SU-DHL-6 (cell line): ENCODE results near the gene STEAP3.

Source experiments
- H2AFZ ChIP-seq: fragments of 200-600 bp; sonication (generic); 2 replicates; pipeline ENCODE4 v1.6.1; 2014; ENCODE audit warnings: low read depth, mild to moderate bottlenecking, moderate library complexity, mixed read lengths, antibody characterized with exemption, low read length; ENCODE audit not compliant: severe bottlenecking
- H3F3A ChIP-seq: fragments of 200-600 bp; shearing (Covaris generic); 2 replicates; pipeline ENCODE4 v1.6.0; 2016; ENCODE audit warnings: antibody characterized with exemption, mild to moderate bottlenecking; ENCODE audit not compliant: insufficient read depth
- H3K27ac ChIP-seq: fragments of 200-600 bp; sonication (generic); 2 replicates; pipeline ENCODE4 v1.5.1; 2016; ENCODE audit warnings: low read depth, mild to moderate bottlenecking, low read length, moderate library complexity, mixed read lengths
- H3K27me3 ChIP-seq: fragments of 200-600 bp; sonication (generic), shearing (Covaris generic); 2 replicates; pipeline ENCODE4 v1.6.0; 2014; ENCODE audit warnings: mild to moderate bottlenecking, low read length
- H3K36me3 ChIP-seq: fragments of 200-600 bp; sonication (generic); 2 replicates; pipeline ENCODE4 v1.6.1; 2014; ENCODE audit warnings: mild to moderate bottlenecking, low read length, mixed read lengths
- H3K4me2 ChIP-seq: fragments of 300-600, 200-600 bp; shearing (Covaris generic), sonication (generic); 2 replicates; pipeline ENCODE4 v1.6.0; 2014; ENCODE audit warnings: low read length, low read depth, mild to moderate bottlenecking; ENCODE audit not compliant: poor library complexity, severe bottlenecking
- H3K4me3 ChIP-seq: fragments of 200-600 bp; sonication (generic); 2 replicates; pipeline ENCODE4 v1.5.1; 2014; ENCODE audit warnings: antibody characterized with exemption, low read length, mild to moderate bottlenecking, mixed read lengths; ENCODE audit not compliant: insufficient read depth, poor library complexity, severe bottlenecking
- H3K79me2 ChIP-seq: fragments of 200-600 bp; sonication (generic); 2 replicates; pipeline ENCODE4 v1.6.1; 2014; ENCODE audit warnings: mild to moderate bottlenecking, low read length, moderate library complexity; ENCODE audit not compliant: insufficient read depth
- H3K9ac ChIP-seq: fragments of 200-600 bp; sonication (generic); 2 replicates; pipeline ENCODE4 v1.7.0; 2014; ENCODE audit warnings: mild to moderate bottlenecking, low read length
- H3K9me2 ChIP-seq: fragments of 200-600 bp; sonication (generic); replicated peaks from 2 replicates; pipeline ENCODE4 v1.6.1; 2014; ENCODE audit warnings: low read length; ENCODE audit not compliant: insufficient read depth
- H3K9me3 ChIP-seq: fragments of 200-600 bp; sonication (generic); 2 replicates; pipeline ENCODE4 v1.6.1; 2014; ENCODE audit warnings: low read length, mixed read lengths; ENCODE audit not compliant: insufficient read depth
- H4K20me1 ChIP-seq: fragments of 200-600 bp; sonication (generic); 2 replicates; pipeline ENCODE4 v1.6.1; 2014; ENCODE audit warnings: low read depth, mild to moderate bottlenecking, antibody characterized with exemption, low read length, moderate library complexity, mixed read lengths
- CTCF ChIP-seq: fragments of 200-600 bp; sonication (generic); IDR thresholded peaks from one replicate; pipeline ENCODE4 v1.5.1; 2017; ENCODE audit warnings: antibody characterized with exemption, mild to moderate bottlenecking, low read length, moderate library complexity; ENCODE audit not compliant: insufficient read depth, poor library complexity, severe bottlenecking
- EZH2phosphoT487 ChIP-seq: fragments of 200-600 bp; sonication (generic), shearing (Covaris generic); conservative IDR thresholded peaks from 2 replicates; pipeline ENCODE4 v1.6.1; 2018; ENCODE audit warnings: mild to moderate bottlenecking, antibody characterized with exemption, low read length, moderate library complexity, mixed read lengths

Gene STEAP3

GRCh38 chr2:119294671-119295070, 71.0 kb downstream of the STEAP3 start:
- H3K27me3 ChIP-seq: no peaks in the 10 kb centered on the region
- H2AFZ ChIP-seq: no peak overlapping the region
- H3K9ac ChIP-seq: no peak overlapping the region
- no peaks in the 10 kb centered on the region for H3K36me3 ChIP-seq
- H3K4me2 ChIP-seq: no peak overlapping the region
- H3K9me2 ChIP-seq: no peaks in the 10 kb centered on the region
- H3K4me3 ChIP-seq: no peak overlapping the region
- H3K79me2 ChIP-seq: no peaks in the 10 kb centered on the region
- no peak for TF ChIP-seq CTCF
- TF ChIP-seq EZH2phosphoT487: no peak
- H3K9me3 ChIP-seq: no peaks in the 10 kb centered on the region
- no peaks in the 10 kb centered on the region for H4K20me1 ChIP-seq
- H3F3A ChIP-seq: no peaks in the 10 kb centered on the region
- H3K27ac ChIP-seq: no peak overlapping the region

GRCh38 chr2:119295688-119296375, 72.2 kb downstream of the STEAP3 start:
- no peaks in the 10 kb centered on the region for H4K20me1 ChIP-seq
- no peaks in the 10 kb centered on the region for H3F3A ChIP-seq
- H3K9ac ChIP-seq: no peak overlapping the region
- H3K4me3 ChIP-seq: no peak overlapping the region
- H3K36me3 ChIP-seq: no peaks in the 10 kb centered on the region; the same call in 1 of the 2 replicates
- no peaks in the 10 kb centered on the region for H3K79me2 ChIP-seq
- no peaks in the 10 kb centered on the region for H3K9me2 ChIP-seq
- H3K4me2 ChIP-seq: no peak overlapping the region
- no peaks in the 10 kb centered on the region for H3K27me3 ChIP-seq
- no peak overlapping the region for H3K27ac ChIP-seq
- no peaks in the 10 kb centered on the region for H3K9me3 ChIP-seq
- TF ChIP-seq EZH2phosphoT487 (no peak), CTCF (no peak)
- H2AFZ ChIP-seq: no peak overlapping the region

GRCh38 chr2:119301413-119301812, 77.8 kb downstream of the STEAP3 start:
- Histone ChIP-seq H3K4me3 (no peak overlapping the region), H3K27me3 (no peaks in the 10 kb centered on the region), H3K27ac (no peak overlapping the region), H4K20me1 (no peaks in the 10 kb centered on the region), H3F3A (no peaks in the 10 kb centered on the region), H3K9me3 (no peaks in the 10 kb centered on the region), H2AFZ (no peak overlapping the region), H3K79me2 (0 out of 2 replicates have a peak, but pooled peaks cover 5% of the 10 kb centered on the region), H3K36me3 (peaks cover 8% of the 10 kb centered on the region; the same call in 1 of the 2 replicates), H3K9me2 (no peaks in the 10 kb centered on the region), H3K9ac (no peak overlapping the region), H3K4me2 (no peak overlapping the region)
- no peak for TF ChIP-seq EZH2phosphoT487
- no peak for TF ChIP-seq CTCF
